HEK293 (cell line): Measurements from ENCODE around the gene ASL.
"Not testable (repeated sequence)": the region's sequence is repeated elsewhere in the genome, so short reads cannot be mapped to it uniquely, and the experiment has no call there.

Experiments used
- CTCF ChIA-PET: fragments of 350-600 bp; formaldehyde crosslinking; extraction: SDS; loops from one replicate; lab custom pipeline; 2021; ENCODE audit warnings: antibody characterized with exemption; lab: Yijun Ruan, JAX
- POLR2A ChIA-PET: fragments of 300-600 bp; formaldehyde crosslinking; extraction: SDS; loops from one replicate; lab custom pipeline; 2020; ENCODE audit warnings: antibody characterized with exemption, inconsistent platforms; lab: Yijun Ruan, JAX
- H3K27ac ChIP-seq: fragments of 200-500 bp; sonication (Bioruptor generic); 2 replicates; pipeline ENCODE4 v1.5.1; 2014; ENCODE audit warnings: low read depth, low read length, control low read depth, inconsistent platforms; ENCODE audit errors: extremely low read depth
- H3K36me3 ChIP-seq, 2 experiments: fragments of 200-500 bp in 1 of 2; sonication (Bioruptor generic) in 1 of 2; 1 replicate in 1 of 2; 2 replicates in 1 of 2; pipeline ENCODE4 v1.5.1; 2014 to 2017; ENCODE audit warnings: inconsistent platforms in 2 of 2, low read length in 2 of 2; ENCODE audit not compliant: control insufficient read depth in 2 of 2, insufficient read depth in 1 of 2
- H3K4me1 ChIP-seq: fragments of 200-500 bp; sonication (Bioruptor generic); 2 replicates; pipeline ENCODE4 v1.5.1; 2014; ENCODE audit warnings: mild to moderate bottlenecking, low read length, inconsistent platforms; ENCODE audit not compliant: control insufficient read depth, insufficient read depth
- H3K4me3 ChIP-seq: 2 replicates; pipeline ENCODE4 v1.5.1; 2011; ENCODE audit warnings: low read depth, mild to moderate bottlenecking, control low read depth, low read length, moderate library complexity
- H3K9me3 ChIP-seq: fragments of 200-500 bp; sonication (Bioruptor generic); 2 replicates; pipeline ENCODE4 v1.5.1; 2014; ENCODE audit warnings: low read depth, low read length, inconsistent platforms; ENCODE audit not compliant: control insufficient read depth, insufficient read depth
- GLIS1 ChIP-seq: fragments of 450-650 bp; formaldehyde crosslinking; IDR thresholded peaks from 2 replicates; pipeline ENCODE4 v1.5.1; 2016; ENCODE audit warnings: missing biosample characterization, missing genetic modification characterization
- MYNN ChIP-seq: fragments of 450-650 bp; formaldehyde crosslinking; IDR thresholded peaks from 2 replicates; pipeline ENCODE4 v1.5.1; 2016; ENCODE audit warnings: missing biosample characterization, missing genetic modification characterization, borderline replicate concordance
- OSR2 ChIP-seq: fragments of 450-650 bp; formaldehyde crosslinking; IDR thresholded peaks from 2 replicates; pipeline ENCODE4 v1.5.1; 2016; ENCODE audit warnings: missing biosample characterization, missing genetic modification characterization
- SETDB1 ChIP-seq: IDR thresholded peaks from one replicate; pipeline ENCODE4 v1.6.1; 2017; ENCODE audit warnings: mild to moderate bottlenecking, low read length, moderate library complexity, mixed read lengths; ENCODE audit not compliant: insufficient read length
- ZFP41 ChIP-seq: fragments of 450-650 bp; formaldehyde crosslinking; IDR thresholded peaks from 2 replicates; pipeline ENCODE4 v1.5.1; 2016; ENCODE audit warnings: missing biosample characterization, missing genetic modification characterization, borderline replicate concordance
- ZNF10 ChIP-seq: fragments of 450-650 bp; formaldehyde crosslinking; IDR thresholded peaks from 2 replicates; pipeline ENCODE4 v1.5.1; 2017; ENCODE audit warnings: missing biosample characterization, missing genetic modification characterization
- ZNF138 ChIP-seq: fragments of 450-650 bp; formaldehyde crosslinking; IDR thresholded peaks from 2 replicates; pipeline ENCODE4 v1.5.1; 2016; ENCODE audit warnings: missing biosample characterization, missing genetic modification characterization, borderline replicate concordance
- ZNF211 ChIP-seq: fragments of 450-650 bp; formaldehyde crosslinking; IDR thresholded peaks from 2 replicates; pipeline ENCODE4 v1.5.1; 2016; ENCODE audit warnings: low read depth, missing biosample characterization, missing genetic modification characterization
- ZNF426 ChIP-seq: fragments of 450-650 bp; formaldehyde crosslinking; IDR thresholded peaks from 2 replicates; pipeline ENCODE4 v1.5.1; 2017; ENCODE audit warnings: missing biosample characterization, missing genetic modification characterization, mild to moderate bottlenecking, inconsistent platforms, moderate library complexity
- ZNF530 ChIP-seq: fragments of 450-650 bp; formaldehyde crosslinking; IDR thresholded peaks from 2 replicates; pipeline ENCODE4 v1.5.1; 2016; ENCODE audit warnings: low read depth, missing biosample characterization, missing genetic modification characterization
- ZNF544 ChIP-seq: fragments of 450-650 bp; formaldehyde crosslinking; IDR thresholded peaks from 2 replicates; pipeline ENCODE4 v1.5.0; 2017; ENCODE audit warnings: missing biosample characterization, missing genetic modification characterization
- ZNF560 ChIP-seq: fragments of 450-650 bp; formaldehyde crosslinking; IDR thresholded peaks from 2 replicates; pipeline ENCODE4 v1.5.1; 2017; ENCODE audit warnings: missing biosample characterization, missing genetic modification characterization, borderline replicate concordance
- ZNF561 ChIP-seq: fragments of 450-650 bp; IDR thresholded peaks from 2 replicates; pipeline ENCODE4 v1.5.1; 2018; ENCODE audit warnings: missing biosample characterization, missing genetic modification characterization, borderline replicate concordance
- ZNF596 ChIP-seq: fragments of 450-650 bp; IDR thresholded peaks from 2 replicates; pipeline ENCODE4 v1.5.0; 2018; ENCODE audit warnings: missing biosample characterization, mild to moderate bottlenecking, missing genetic modification characterization, moderate library complexity
- ZNF600 ChIP-seq: fragments of 450-650 bp; formaldehyde crosslinking; IDR thresholded peaks from 2 replicates; pipeline ENCODE4 v1.5.1; 2016; ENCODE audit warnings: missing biosample characterization, missing genetic modification characterization
- ZNF701 ChIP-seq: fragments of 450-650 bp; formaldehyde crosslinking; IDR thresholded peaks from 2 replicates; pipeline ENCODE4 v1.5.1; 2016; ENCODE audit warnings: missing biosample characterization, missing genetic modification characterization
- ZNF747 ChIP-seq: fragments of 450-650 bp; formaldehyde crosslinking; IDR thresholded peaks from 2 replicates; pipeline ENCODE4 v1.5.1; 2016; ENCODE audit warnings: missing biosample characterization, missing genetic modification characterization
- ZNF843 ChIP-seq: fragments of 450-650 bp; formaldehyde crosslinking; IDR thresholded peaks from 2 replicates; pipeline ENCODE4 v1.5.1; 2016; ENCODE audit warnings: missing biosample characterization, missing genetic modification characterization
- TF ChIP-seq, protein P1 (sequence below): fragments of 450-650 bp; formaldehyde crosslinking; IDR thresholded peaks from 2 replicates; pipeline ENCODE4 v1.5.1; 2016; ENCODE audit warnings: missing biosample characterization, missing genetic modification characterization, low read depth
- TF ChIP-seq, protein P2 (sequence below): fragments of 450-650 bp; formaldehyde crosslinking; IDR thresholded peaks from 2 replicates; pipeline ENCODE4 v1.5.1; 2016; ENCODE audit warnings: missing biosample characterization, missing genetic modification characterization
- TF ChIP-seq, protein P3 (sequence below): fragments of 450-650 bp; formaldehyde crosslinking; IDR thresholded peaks from 2 replicates; pipeline ENCODE4 v1.5.1; 2016; ENCODE audit warnings: missing biosample characterization, missing genetic modification characterization, borderline replicate concordance
- TF ChIP-seq, protein P4 (sequence below): fragments of 450-650 bp; IDR thresholded peaks from 2 replicates; pipeline ENCODE4 v1.5.1; 2018; ENCODE audit warnings: missing biosample characterization, missing genetic modification characterization
- TF ChIP-seq, protein P5 (sequence below): fragments of 450-650 bp; formaldehyde crosslinking; optimal IDR thresholded peaks from 2 replicates; pipeline ENCODE3; 2016; ENCODE audit warnings: missing biosample characterization, mild to moderate bottlenecking, missing genetic modification characterization

The ASL gene

DNA sequence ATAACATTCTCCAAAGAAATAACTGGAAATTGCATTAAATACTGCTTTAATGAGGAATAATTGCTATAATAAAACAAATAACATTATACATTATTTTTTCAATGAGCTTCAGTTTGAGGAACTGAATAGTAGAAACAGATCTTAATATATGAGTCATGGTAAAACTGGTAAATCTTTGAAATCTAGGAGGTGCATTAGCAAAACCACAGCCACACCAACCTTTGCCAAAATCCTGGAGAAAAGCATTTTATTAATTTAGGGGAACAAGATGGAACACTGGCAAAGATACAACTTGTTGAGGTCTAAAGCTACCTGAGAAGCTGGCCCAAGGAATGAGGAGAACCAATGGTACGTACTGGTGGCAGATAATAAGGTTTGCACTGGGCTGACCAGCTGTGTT lies 5.4 kb upstream of the ASL start:
- Histone ChIP-seq H3K36me3 (no peaks in the 10 kb centered on the region), H3K4me1 (no peaks in the 10 kb centered on the region), H3K27ac (no peak overlapping the region), H3K9me3 (no peaks in the 10 kb centered on the region), H3K4me3 (no peak overlapping the region)
- TF ChIP-seq ZNF138 (tag by site-specific recombination), result no peak
- TF ChIP-seq ZNF211 (tag by site-specific recombination), result no peak
- no peak for TF ChIP-seq ZNF544 (tag by site-specific recombination)
- no peak for TF ChIP-seq ZNF560 (tag by site-specific recombination)
- TF ChIP-seq ZNF596 (tag by site-specific recombination), result no peak
- TF ChIP-seq ZNF600, result no peak
- no peak for TF ChIP-seq ZNF530 (tag by site-specific recombination)
- CTCF ChIA-PET, result interaction anchor here (0.7 kb wide), 1 partner anchor 12 kb away, joined by 3 read pairs; no protein-coding TSS in a partner anchor
- POLR2A ChIA-PET, result no interaction called here

DNA sequence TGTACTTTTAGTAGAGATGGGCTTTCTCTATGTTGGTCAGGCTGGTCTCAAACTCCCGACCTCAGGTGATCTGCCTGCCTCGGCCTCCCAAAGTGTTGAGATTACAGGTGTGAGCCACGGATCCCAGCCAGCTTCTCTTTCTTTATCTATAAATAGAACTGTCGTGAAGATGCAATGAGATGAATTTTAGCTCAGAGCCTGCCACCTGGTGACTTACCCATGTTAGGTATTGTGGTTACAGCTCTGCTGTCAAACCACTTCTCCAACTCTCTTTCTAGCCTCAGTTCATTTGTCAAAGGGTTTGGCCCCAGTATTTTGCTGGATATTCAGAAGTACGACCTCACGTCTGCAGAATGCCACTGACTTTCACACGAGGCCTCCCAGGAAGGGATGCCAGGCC lies 3.4 kb upstream of the ASL start:
- CTCF ChIA-PET, result interaction anchor here (0.7 kb wide), 1 partner anchor 720 kb away, joined by 5 read pairs; no protein-coding TSS in a partner anchor
- H3K36me3 ChIP-seq, H3K4me3 ChIP-seq, POLR2A ChIA-PET, H3K27ac ChIP-seq, H3K4me1 ChIP-seq, H3K9me3 ChIP-seq: not testable (repeated sequence)

DNA sequence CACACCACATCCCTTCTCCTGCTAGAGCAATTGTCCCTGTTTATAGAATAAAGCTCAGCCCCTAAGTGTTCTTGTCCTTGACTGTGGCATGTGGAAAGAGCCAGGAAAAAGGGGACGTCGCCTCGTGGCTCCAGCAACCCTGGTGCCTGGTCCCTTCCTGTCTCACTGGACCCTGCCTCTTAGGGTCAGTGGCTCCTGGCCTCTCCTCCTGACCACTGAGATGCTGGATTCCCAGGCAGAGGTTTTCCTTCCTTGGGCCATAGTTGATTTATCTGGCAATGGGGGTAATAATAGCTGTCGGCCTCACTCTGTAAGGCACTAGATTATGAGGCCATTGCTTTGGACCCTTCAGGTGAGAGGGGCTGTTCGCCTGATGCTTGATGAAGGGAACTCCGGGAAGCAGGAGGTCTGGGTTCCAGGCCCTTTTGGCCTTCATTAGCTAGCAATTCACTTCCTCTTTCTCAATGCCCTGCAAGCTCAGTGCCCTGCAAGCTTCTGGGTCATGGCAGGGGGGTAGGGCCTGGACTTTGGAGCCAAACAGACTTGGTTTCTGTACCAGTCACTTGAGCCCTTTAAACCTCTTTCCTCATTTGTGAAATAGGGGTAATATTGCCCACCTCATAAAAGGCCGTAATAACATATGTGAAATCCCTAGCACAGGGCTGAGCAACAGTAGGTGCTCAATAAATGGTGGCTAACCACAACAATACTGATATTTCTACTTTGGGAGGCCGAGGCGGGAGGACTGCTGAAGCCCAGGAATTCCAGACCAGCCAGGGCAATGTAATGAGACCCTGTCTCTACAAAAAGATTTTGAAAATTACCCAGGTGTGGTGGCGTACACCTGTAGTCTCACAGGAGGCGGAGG lies 1.1 kb downstream of the ASL start:
- H3K27ac ChIP-seq, result no peak overlapping the region; the same call in 1 of the 2 replicates
- H3K4me3 ChIP-seq, result peak overlapping the region; percentile 87
- no peaks in the 10 kb centered on the region for H3K9me3 ChIP-seq
- H3K4me1 ChIP-seq, result no peaks in the 10 kb centered on the region
- H3K36me3 ChIP-seq, result no peaks in the 10 kb centered on the region
- ChIA-PET CTCF (interaction anchor here (0.6 kb wide), 1 partner anchor 203 kb away, joined by 3 read pairs; no protein-coding TSS in a partner anchor), POLR2A (interaction anchor here (1.4 to 1.9 kb wide), 3 partner anchors 12 to 128 kb away, joined by 3 to 15 read pairs (median 8); partner anchors contain the start of genes CRCP and TPST1)
- TF ChIP-seq ZNF561 (no peak), OSR2 (tag by site-specific recombination) (no peak), ZNF843 (tag by site-specific recombination) (no peak), MYNN (tag by site-specific recombination) (no peak), ZNF10 (tag by site-specific recombination) (no peak), ZNF701 (tag by site-specific recombination) (no peak), ZNF426 (tag by site-specific recombination) (no peak), SETDB1 (no peak), ZFP41 (tag by site-specific recombination) (no peak), ZNF747 (tag by site-specific recombination) (no peak), GLIS1 (tag by site-specific recombination) (no peak)
- TF ChIP-seq, protein P1, sequence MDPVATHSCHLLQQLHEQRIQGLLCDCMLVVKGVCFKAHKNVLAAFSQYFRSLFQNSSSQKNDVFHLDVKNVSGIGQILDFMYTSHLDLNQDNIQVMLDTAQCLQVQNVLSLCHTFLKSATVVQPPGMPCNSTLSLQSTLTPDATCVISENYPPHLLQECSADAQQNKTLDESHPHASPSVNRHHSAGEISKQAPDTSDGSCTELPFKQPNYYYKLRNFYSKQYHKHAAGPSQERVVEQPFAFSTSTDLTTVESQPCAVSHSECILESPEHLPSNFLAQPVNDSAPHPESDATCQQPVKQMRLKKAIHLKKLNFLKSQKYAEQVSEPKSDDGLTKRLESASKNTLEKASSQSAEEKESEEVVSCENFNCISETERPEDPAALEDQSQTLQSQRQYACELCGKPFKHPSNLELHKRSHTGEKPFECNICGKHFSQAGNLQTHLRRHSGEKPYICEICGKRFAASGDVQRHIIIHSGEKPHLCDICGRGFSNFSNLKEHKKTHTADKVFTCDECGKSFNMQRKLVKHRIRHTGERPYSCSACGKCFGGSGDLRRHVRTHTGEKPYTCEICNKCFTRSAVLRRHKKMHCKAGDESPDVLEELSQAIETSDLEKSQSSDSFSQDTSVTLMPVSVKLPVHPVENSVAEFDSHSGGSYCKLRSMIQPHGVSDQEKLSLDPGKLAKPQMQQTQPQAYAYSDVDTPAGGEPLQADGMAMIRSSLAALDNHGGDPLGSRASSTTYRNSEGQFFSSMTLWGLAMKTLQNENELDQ (tag by site-specific recombination), result no peak
- TF ChIP-seq, protein P2, sequence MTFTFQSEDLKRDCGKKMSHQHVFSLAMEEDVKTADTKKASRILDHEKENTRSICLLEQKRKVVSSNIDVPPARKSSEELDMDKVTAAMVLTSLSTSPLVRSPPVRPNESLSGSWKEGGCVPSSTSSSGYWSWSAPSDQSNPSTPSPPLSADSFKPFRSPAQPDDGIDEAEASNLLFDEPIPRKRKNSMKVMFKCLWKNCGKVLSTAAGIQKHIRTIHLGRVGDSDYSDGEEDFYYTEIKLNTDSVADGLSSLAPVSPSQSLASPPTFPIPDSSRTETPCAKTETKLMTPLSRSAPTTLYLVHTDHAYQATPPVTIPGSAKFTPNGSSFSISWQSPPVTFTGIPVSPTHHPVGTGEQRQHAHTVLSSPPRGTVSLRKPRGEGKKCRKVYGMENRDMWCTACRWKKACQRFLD (tag by site-specific recombination), result no peak
- TF ChIP-seq, protein P3, sequence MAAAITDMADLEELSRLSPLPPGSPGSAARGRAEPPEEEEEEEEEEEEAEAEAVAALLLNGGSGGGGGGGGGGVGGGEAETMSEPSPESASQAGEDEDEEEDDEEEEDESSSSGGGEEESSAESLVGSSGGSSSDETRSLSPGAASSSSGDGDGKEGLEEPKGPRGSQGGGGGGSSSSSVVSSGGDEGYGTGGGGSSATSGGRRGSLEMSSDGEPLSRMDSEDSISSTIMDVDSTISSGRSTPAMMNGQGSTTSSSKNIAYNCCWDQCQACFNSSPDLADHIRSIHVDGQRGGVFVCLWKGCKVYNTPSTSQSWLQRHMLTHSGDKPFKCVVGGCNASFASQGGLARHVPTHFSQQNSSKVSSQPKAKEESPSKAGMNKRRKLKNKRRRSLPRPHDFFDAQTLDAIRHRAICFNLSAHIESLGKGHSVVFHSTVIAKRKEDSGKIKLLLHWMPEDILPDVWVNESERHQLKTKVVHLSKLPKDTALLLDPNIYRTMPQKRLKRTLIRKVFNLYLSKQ (tag by site-specific recombination), result no peak
- TF ChIP-seq, protein P4, sequence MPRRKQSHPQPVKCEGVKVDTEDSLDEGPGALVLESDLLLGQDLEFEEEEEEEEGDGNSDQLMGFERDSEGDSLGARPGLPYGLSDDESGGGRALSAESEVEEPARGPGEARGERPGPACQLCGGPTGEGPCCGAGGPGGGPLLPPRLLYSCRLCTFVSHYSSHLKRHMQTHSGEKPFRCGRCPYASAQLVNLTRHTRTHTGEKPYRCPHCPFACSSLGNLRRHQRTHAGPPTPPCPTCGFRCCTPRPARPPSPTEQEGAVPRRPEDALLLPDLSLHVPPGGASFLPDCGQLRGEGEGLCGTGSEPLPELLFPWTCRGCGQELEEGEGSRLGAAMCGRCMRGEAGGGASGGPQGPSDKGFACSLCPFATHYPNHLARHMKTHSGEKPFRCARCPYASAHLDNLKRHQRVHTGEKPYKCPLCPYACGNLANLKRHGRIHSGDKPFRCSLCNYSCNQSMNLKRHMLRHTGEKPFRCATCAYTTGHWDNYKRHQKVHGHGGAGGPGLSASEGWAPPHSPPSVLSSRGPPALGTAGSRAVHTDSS (tag by site-specific recombination), result no peak
- TF ChIP-seq, protein P5, sequence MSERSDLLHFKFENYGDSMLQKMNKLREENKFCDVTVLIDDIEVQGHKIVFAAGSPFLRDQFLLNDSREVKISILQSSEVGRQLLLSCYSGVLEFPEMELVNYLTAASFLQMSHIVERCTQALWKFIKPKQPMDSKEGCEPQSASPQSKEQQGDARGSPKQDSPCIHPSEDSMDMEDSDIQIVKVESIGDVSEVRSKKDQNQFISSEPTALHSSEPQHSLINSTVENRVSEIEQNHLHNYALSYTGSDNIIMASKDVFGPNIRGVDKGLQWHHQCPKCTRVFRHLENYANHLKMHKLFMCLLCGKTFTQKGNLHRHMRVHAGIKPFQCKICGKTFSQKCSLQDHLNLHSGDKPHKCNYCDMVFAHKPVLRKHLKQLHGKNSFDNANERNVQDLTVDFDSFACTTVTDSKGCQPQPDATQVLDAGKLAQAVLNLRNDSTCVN (tag by site-specific recombination), result no peak
